H1 (cell line): ENCODE results near the gene COMT. TPM values are rescaled to one million over a fixed set of nuclear protein-coding genes. Genes with fewer than 3 reads are reported as not detected.
A peak's percentile ranks its signal among the peaks of the same experiment; 100 is the strongest.

ENCODE experiments used
- CTCF ChIA-PET: fragments of 300-600 bp; sonication (Branson Sonifier 250); formaldehyde crosslinking; loops from one replicate; lab custom pipeline; 2021; ENCODE audit not compliant: partially characterized antibody; lab: Charles Lee
- POLR2A ChIA-PET: fragments of 300-600 bp; sonication (Branson Sonifier 250); formaldehyde crosslinking; loops from one replicate; lab custom pipeline; 2021; ENCODE audit warnings: inconsistent platforms; ENCODE audit not compliant: partially characterized antibody; lab: Charles Lee
- DNase-seq, 2 experiments: peaks; one replicate each; pipeline versions ENCODE4 v3.0.0 to v3.0.0-alpha.2; 2010 to 2022; ENCODE audit warnings: low spot score in 2 of 2, low read depth in 1 of 2, mixed read lengths in 1 of 2
- FAIRE-seq: peaks from 2 replicates; lab custom pipeline; 2011; peaks lifted over from hg19 to GRCh38; lab: Jason Lieb, UNC
- H2AFZ ChIP-seq: 2 replicates; pipeline ENCODE4 v1.8.1; 2012; ENCODE audit warnings: low read length, inconsistent platforms
- H2AK5ac ChIP-seq: 2 replicates; pipeline ENCODE4 v1.6.1; 2013; ENCODE audit warnings: low read depth, low read length
- H2BK120ac ChIP-seq: replicated peaks from 2 replicates; pipeline ENCODE3; 2013; ENCODE audit warnings: low read depth, low read length, inconsistent platforms
- H2BK12ac ChIP-seq: 2 replicates; pipeline ENCODE4 v1.6.1; 2013; ENCODE audit warnings: low read depth, low read length
- H2BK15ac ChIP-seq: 2 replicates; pipeline ENCODE4 v1.6.1; 2013; ENCODE audit warnings: low read length
- H2BK20ac ChIP-seq: 2 replicates; pipeline ENCODE4 v1.6.1; 2013; ENCODE audit warnings: low read length
- H2BK5ac ChIP-seq: 2 replicates; pipeline ENCODE4 v1.6.1; 2013; ENCODE audit warnings: low read depth, low read length
- H3K14ac ChIP-seq: 2 replicates; pipeline ENCODE4 v1.6.1; 2013; ENCODE audit warnings: inconsistent platforms; ENCODE audit not compliant: insufficient read length
- H3K18ac ChIP-seq: 2 replicates; pipeline ENCODE4 v1.6.1; 2013; ENCODE audit warnings: low read length; ENCODE audit errors: extremely low read depth
- H3K23ac ChIP-seq: 2 replicates; pipeline ENCODE4 v1.6.1; 2013; ENCODE audit warnings: inconsistent platforms; ENCODE audit not compliant: insufficient read length
- H3K23me2 ChIP-seq: 2 replicates; pipeline ENCODE4 v1.6.1; 2013; ENCODE audit warnings: low read depth, low read length
- H3K27ac ChIP-seq: 2 replicates; pipeline ENCODE4 v1.6.1; 2011; ENCODE audit warnings: low read depth, low read length, inconsistent platforms
- H3K27me3 ChIP-seq, 4 experiments: replicated peaks in 1 of 4; 1 replicate in 1 of 4; 2 replicates in 3 of 4; pipeline versions ENCODE4 v1.6.1 to v1.8.1; 2011 to 2013; ENCODE audit warnings: low read length in 3 of 4, mild to moderate bottlenecking in 3 of 4, inconsistent platforms in 2 of 4, mixed read lengths in 2 of 4, moderate library complexity in 1 of 4; ENCODE audit not compliant: control insufficient read depth in 3 of 4, insufficient read depth in 3 of 4; ENCODE audit errors: extremely low read depth in 1 of 4
- H3K36me3 ChIP-seq, 4 experiments: 2 replicates each; pipeline versions ENCODE4 v1.6.1 to v1.8.1; 2011 to 2013; ENCODE audit warnings: mild to moderate bottlenecking in 4 of 4, low read length in 3 of 4, moderate library complexity in 2 of 4, control low read depth in 1 of 4, inconsistent platforms in 1 of 4; ENCODE audit not compliant: insufficient read depth in 4 of 4, control insufficient read depth in 2 of 4
- H3K4ac ChIP-seq: replicated peaks from 2 replicates; pipeline ENCODE3; 2013; ENCODE audit warnings: low read length, low read depth, mixed read lengths, inconsistent platforms; ENCODE audit not compliant: insufficient read length
- H3K4me1 ChIP-seq, 4 experiments: replicated peaks in 1 of 4; 1 replicate in 1 of 4; 2 replicates in 3 of 4; pipeline versions ENCODE4 v1.6.1 to v1.8.1; 2011 to 2013; ENCODE audit warnings: low read length in 3 of 4, inconsistent platforms in 2 of 4, mixed read lengths in 1 of 4; ENCODE audit not compliant: insufficient read depth in 4 of 4, control insufficient read depth in 3 of 4
- H3K4me2 ChIP-seq, 2 experiments: 2 replicates each; pipeline versions ENCODE4 v1.6.1 to v1.8.1; 2011 to 2013; ENCODE audit warnings: low read depth in 2 of 2, low read length in 2 of 2, control low read depth in 1 of 2, inconsistent platforms in 1 of 2, mild to moderate bottlenecking in 1 of 2; ENCODE audit not compliant: insufficient read depth in 1 of 2
- H3K4me3 ChIP-seq, 4 experiments: fragments of 200-600, 300-600 bp in 1 of 4; sonication (generic), shearing (Covaris generic), sonication (Bioruptor Twin) in 1 of 4; 2 replicates each; pipeline versions ENCODE4 v1.5.1 to v1.8.1; 2011 to 2016; ENCODE audit warnings: low read length in 4 of 4, low read depth in 3 of 4, control low read depth in 2 of 4, inconsistent platforms in 2 of 4, mild to moderate bottlenecking in 2 of 4, mixed read lengths in 1 of 4, moderate library complexity in 1 of 4; ENCODE audit not compliant: insufficient read depth in 2 of 4; ENCODE audit errors: extremely low read depth in 1 of 4
- H3K56ac ChIP-seq: replicated peaks from 2 replicates; pipeline ENCODE3; 2013; ENCODE audit warnings: low read depth, mild to moderate bottlenecking, mixed read lengths, low read length, inconsistent platforms; ENCODE audit not compliant: insufficient read length
- H3K79me1 ChIP-seq: 2 replicates; pipeline ENCODE4 v1.6.1; 2013; ENCODE audit warnings: low read depth, low read length, control low read depth
- H3K79me2 ChIP-seq, 2 experiments: 2 replicates each; pipeline versions ENCODE4 v1.6.1 to v1.8.1; 2012 to 2013; ENCODE audit warnings: low read length in 2 of 2, mild to moderate bottlenecking in 2 of 2, inconsistent platforms in 1 of 2; ENCODE audit not compliant: insufficient read depth in 2 of 2, control insufficient read depth in 1 of 2
- H3K9ac ChIP-seq, 4 experiments: replicated peaks in 1 of 4; 1 replicate in 1 of 4; 2 replicates in 3 of 4; pipeline versions ENCODE4 v1.6.1 to v1.8.1; 2011 to 2013; ENCODE audit warnings: low read depth in 3 of 4, low read length in 3 of 4, control low read depth in 2 of 4, mild to moderate bottlenecking in 2 of 4, moderate library complexity in 2 of 4, inconsistent platforms in 1 of 4; ENCODE audit errors: extremely low read depth in 1 of 4
- H3K9me3 ChIP-seq, 2 experiments: 2 replicates each; pipeline versions ENCODE4 v1.6.1 to v1.8.1; 2012 to 2013; ENCODE audit warnings: mild to moderate bottlenecking in 2 of 2, moderate library complexity in 2 of 2, control low read depth in 1 of 2, inconsistent platforms in 1 of 2, low read depth in 1 of 2, low read length in 1 of 2, mixed read lengths in 1 of 2; ENCODE audit not compliant: insufficient read depth in 2 of 2
- H4K20me1 ChIP-seq, 2 experiments: replicated peaks in 1 of 2; 2 replicates each; pipeline versions ENCODE3 to v1.8.1; 2011 to 2013; ENCODE audit warnings: inconsistent platforms in 2 of 2, low read length in 2 of 2, mild to moderate bottlenecking in 1 of 2; ENCODE audit not compliant: insufficient read depth in 2 of 2, control insufficient read depth in 1 of 2
- H4K5ac ChIP-seq: 2 replicates; pipeline ENCODE4 v1.6.1; 2013; ENCODE audit warnings: low read length, low read depth, mixed read lengths, inconsistent platforms; ENCODE audit not compliant: insufficient read length
- H4K8ac ChIP-seq: 2 replicates; pipeline ENCODE4 v1.8.0; 2013; ENCODE audit warnings: mild to moderate bottlenecking, moderate library complexity, low read length, inconsistent platforms; ENCODE audit not compliant: insufficient read depth; ENCODE audit errors: extremely low read depth
- H4K91ac ChIP-seq: replicated peaks from 2 replicates; pipeline ENCODE3; 2013; ENCODE audit warnings: low read length, mixed read lengths, inconsistent platforms; ENCODE audit not compliant: insufficient read length
- EP300 ChIP-seq, 2 experiments: IDR thresholded peaks; 1 replicate in 1 of 2; 2 replicates in 1 of 2; pipeline ENCODE4 v1.6.1; 2011 to 2012; ENCODE audit warnings: low read depth in 2 of 2, low read length in 2 of 2, mild to moderate bottlenecking in 2 of 2, borderline replicate concordance in 1 of 2, inconsistent platforms in 1 of 2, moderate library complexity in 1 of 2
- HDAC6 ChIP-seq: IDR thresholded peaks from one replicate; pipeline ENCODE4 v1.7.1; 2012; ENCODE audit warnings: low read depth, mild to moderate bottlenecking, inconsistent platforms, low read length, moderate library complexity
- RFX5 ChIP-seq: IDR thresholded peaks from 2 replicates; pipeline ENCODE4 v1.6.1; 2011; ENCODE audit warnings: low read depth, low read length, improper control_type of control experiment, borderline replicate concordance
- SP4 ChIP-seq: IDR thresholded peaks from 2 replicates; pipeline ENCODE4 v1.6.1; 2012; ENCODE audit warnings: low read length, inconsistent platforms
- ZNF274 ChIP-seq: IDR thresholded peaks from 2 replicates; pipeline ENCODE4 v1.7.0; 2012; ENCODE audit warnings: low read length, borderline replicate concordance; ENCODE audit errors: extremely low read depth
- WGBS, 2 experiments: shearing (Covaris generic) in 1 of 2; methylation state at CpG; one replicate each; pipeline versions ENCODE4 v1.1.6 to v1.1.7; 2013 to 2015; ENCODE audit warnings: low lambda C conversion rate in 2 of 2, mixed read lengths in 2 of 2, inconsistent platforms in 1 of 2, low coverage in 1 of 2, missing lambda C conversion rate in 1 of 2; ENCODE audit not compliant: insufficient replicate concordance in 2 of 2, insufficient coverage in 1 of 2, insufficient read length in 1 of 2; ENCODE audit errors: extremely low coverage in 1 of 2, missing lambda C conversion rate in 1 of 2; 5-methylcytosine and 5-hydroxymethylcytosine counted together
- polyA plus RNA-seq, 7 experiments: library from polyadenylated mRNA; depleted of rRNA in 3 of 7; stranded (reverse) in 5 of 7; unstranded in 2 of 7; fragments of >200 nt in 5 of 7; fragments of 200-250 nt in 2 of 7; gene quantifications; 1 replicate in 5 of 7; 2 replicates in 1 of 7; 4 replicates in 1 of 7; pipeline versions ENCODE4 v1.2.1 to v1.2.3, GENCODE V29; 2011 to 2013; ENCODE audit warnings: missing spikeins in 2 of 7, mixed read lengths in 2 of 7
- total RNA-seq: library from RNA; stranded (reverse); fragmentation: NEBNext Ultra II Directional; extraction: Animal tissue kit (Norgen Biotek cat#: 25700); gene quantifications from 2 replicates; pipeline ENCODE4 v1.2.1, GENCODE V29; 2021

COMT gene
- total and polyA plus RNA-seq, 2 of the 8 experiments (the other 6 are each of a cell fraction or from before 2014, with no cell fraction given) = 15.2 to 33.7 TPM

GRCh38 chr22:19973551-19974267 is 32.1 kb downstream of the COMT start:
- no peak overlapping the region for H2AK5ac ChIP-seq
- CTCF ChIA-PET = interaction anchor here (1.0 to 16.2 kb wide), 12 partner anchors 8 to 167 kb away, joined by 3 to 369 read pairs (median 6); partner anchors contain the start of gene TRMT2A
- H3K27ac ChIP-seq = peak overlapping the region; percentile 51; the same call in 1 of the 2 replicates
- H3K18ac ChIP-seq = no peak overlapping the region
- H4K91ac ChIP-seq = no peak overlapping the region
- no peaks in the 10 kb centered on the region; the same call in 1 of the 2 replicates for H3K23me2 ChIP-seq
- H4K8ac ChIP-seq = no peak overlapping the region
- no peak overlapping the region for H3K56ac ChIP-seq
- H3K4me1 ChIP-seq = peaks cover 3 to 15% (median 13%) of the 10 kb centered on the region in 4 experiments; a peak in 6 of 7 replicates
- H3K79me2 ChIP-seq = no peaks in the 10 kb centered on the region
- no peak overlapping the region for H3K4ac ChIP-seq
- no peak overlapping the region for H2BK120ac ChIP-seq
- H3K36me3 ChIP-seq = peaks cover 8 to 30% (median 12%) of the 10 kb centered on the region in 4 experiments; a peak in 6 of 8 replicates
- H3K27me3 ChIP-seq = no peaks in the 10 kb centered on the region
- no peak overlapping the region for H2BK15ac ChIP-seq
- no peak overlapping the region for H2BK20ac ChIP-seq
- H3K79me1 ChIP-seq = no peaks in the 10 kb centered on the region
- POLR2A ChIA-PET = interaction anchor here (0.9 to 4.2 kb wide), 17 partner anchors 11 to 155 kb away, joined by 3 to 17 read pairs (median 4); partner anchors contain the start of gene RANBP1
- no peak overlapping the region for H3K4me2 ChIP-seq
- no peak overlapping the region for H3K4me3 ChIP-seq
- H2AFZ ChIP-seq = no peak overlapping the region
- TF ChIP-seq RFX5 (no peak), ZNF274 (no peak), EP300 (IDR thresholded peaks at IDR 0.05; ENCODE audit: borderline replicate concordance in 1 of 2, low read depth in 2 of 2, low read length in 2 of 2) (no peak), SP4 (no peak), HDAC6 (no peak)
- no peak overlapping the region for H3K23ac ChIP-seq
- H4K5ac ChIP-seq = no peak overlapping the region
- H3K14ac ChIP-seq = no peak overlapping the region
- DNase-seq (no peak), FAIRE-seq (no peak)
- H3K9ac ChIP-seq = no peak overlapping the region
- no peaks in the 10 kb centered on the region for H3K9me3 ChIP-seq
- H4K20me1 ChIP-seq = peaks cover 11 to 19% of the 10 kb centered on the region in 2 experiments
- no peak overlapping the region for H2BK12ac ChIP-seq
- 97% methylated on average over 38 of the region's 46 CpGs; no CpG with 5 or more reads in 1 of the 2 experiments for WGBS, 2 experiments
- H2BK5ac ChIP-seq = 0 out of 2 replicates have a peak overlapping the region, but pooled peaks have one; percentile 5
